ENCODE data around the gene ANKAR. TPM values are rescaled to one million over a fixed set of nuclear protein-coding genes. Genes with fewer than 3 reads are reported as not detected.

Gene ANKAR
- total RNA-seq, 4 donors from 2014 or later = 7.9 to 19.1 (median 11.2) TPM

- H3K9me3 ChIP-seq = no peaks in the 10 kb centered on the region
- no peaks in the 10 kb centered on the region for H3K36me3 ChIP-seq
- no peak for DNase-seq (ENCODE audit: extremely low spot score)
- 61% methylated on average over 10 of the region's 10 CpGs for WGBS
- no peak for TF ChIP-seq EP300 (IDR thresholded peaks at IDR 0.05)
- no peak for TF ChIP-seq CTCF (IDR thresholded peaks at IDR 0.05)
- no peak for TF ChIP-seq POLR2A (IDR thresholded peaks at IDR 0.05; ENCODE audit: low read depth)
- TF ChIP-seq POLR2AphosphoS5 (IDR thresholded peaks at IDR 0.05) = no peak
- no peak overlapping the region for H3K4me3 ChIP-seq
- H3K4me1 ChIP-seq = no peaks in the 10 kb centered on the region
- no peaks in the 10 kb centered on the region for H3K27me3 ChIP-seq
- intact Hi-C loops (cut with DNase I) = loop anchor here (5.0 kb wide), 1 partner anchor 167 kb away; no protein-coding TSS in a partner anchor
- H3K27ac ChIP-seq (replicated peaks in 1 of 4) = no peak overlapping the region
Measured at GRCh38 chr2:189629531-189630453, 44.7 kb upstream of the ANKAR start.

DNA sequence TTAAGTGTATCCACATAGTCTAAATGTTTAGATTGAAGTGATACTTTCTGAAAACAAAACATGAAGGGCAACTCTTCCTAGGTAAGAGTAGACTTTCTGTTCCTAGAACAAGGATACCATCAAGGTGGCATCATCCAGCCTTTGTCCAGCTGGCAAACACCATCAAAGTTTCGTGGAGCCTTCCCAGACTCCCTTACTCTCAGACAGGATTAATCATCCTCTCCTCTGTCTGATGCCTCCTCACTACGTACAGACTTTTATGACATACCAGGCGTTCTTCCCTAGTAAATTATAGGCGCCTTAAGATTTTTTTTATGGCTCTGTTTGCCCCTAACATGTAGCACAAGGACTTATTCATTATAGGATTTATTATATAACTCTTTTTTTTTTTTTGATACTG, 42.6 kb upstream of the ANKAR start:
- TF ChIP-seq POLR2A (IDR thresholded peaks at IDR 0.05; ENCODE audit: low read depth) = no peak
- no peak for TF ChIP-seq CTCF (IDR thresholded peaks at IDR 0.05)
- TF ChIP-seq POLR2AphosphoS5 (IDR thresholded peaks at IDR 0.05) = no peak
- no peak for TF ChIP-seq EP300 (IDR thresholded peaks at IDR 0.05)
- no peak for DNase-seq (ENCODE audit: extremely low spot score)
- Histone ChIP-seq H3K4me3 (no peak overlapping the region), H3K27ac (replicated peaks in 1 of 4) (no peak overlapping the region), H3K4me1 (no peaks in the 10 kb centered on the region), H3K9me3 (no peaks in the 10 kb centered on the region), H3K27me3 (no peaks in the 10 kb centered on the region), H3K36me3 (no peaks in the 10 kb centered on the region)
- intact Hi-C loops (cut with DNase I) = loop anchor here (5.0 kb wide), 1 partner anchor 170 kb away; no protein-coding TSS in a partner anchor
- 50% methylated on average over 4 of the region's 4 CpGs for WGBS

GRCh38 chr2:189633392-189633811, 41.1 kb upstream of the ANKAR start:
- no peak for TF ChIP-seq EP300 (IDR thresholded peaks at IDR 0.05)
- peak in 2 of 3 experiments; percentile 29 to 44 for TF ChIP-seq CTCF (IDR thresholded peaks at IDR 0.05)
- TF ChIP-seq POLR2A (IDR thresholded peaks at IDR 0.05; ENCODE audit: low read depth) = no peak
- no peak for TF ChIP-seq POLR2AphosphoS5 (IDR thresholded peaks at IDR 0.05)
- Histone ChIP-seq H3K27ac (replicated peaks in 1 of 4) (no peak overlapping the region), H3K27me3 (no peaks in the 10 kb centered on the region), H3K36me3 (no peaks in the 10 kb centered on the region), H3K4me3 (no peak overlapping the region), H3K4me1 (no peaks in the 10 kb centered on the region), H3K9me3 (no peaks in the 10 kb centered on the region)
- DNase-seq (ENCODE audit: extremely low spot score) = no peak
- intact Hi-C loops (cut with DNase I) = loop anchor here (5.0 kb wide), 1 partner anchor 171 kb away; no protein-coding TSS in a partner anchor
- 76% methylated on average over 5 of the region's 5 CpGs for WGBS

- no peak for DNase-seq (ENCODE audit: extremely low spot score)
- no peak overlapping the region for H3K27ac ChIP-seq (replicated peaks in 1 of 4)
- intact Hi-C loops (cut with DNase I) = no loop called here
- H3K9me3 ChIP-seq = no peaks in the 10 kb centered on the region
- H3K27me3 ChIP-seq = no peaks in the 10 kb centered on the region
- H3K4me1 ChIP-seq = no peaks in the 10 kb centered on the region
- no peaks in the 10 kb centered on the region for H3K36me3 ChIP-seq
- 88% methylated on average over 2 of the region's 2 CpGs for WGBS
- TF ChIP-seq CTCF (IDR thresholded peaks at IDR 0.05) = no peak
- no peak for TF ChIP-seq EP300 (IDR thresholded peaks at IDR 0.05)
- no peak for TF ChIP-seq POLR2A (IDR thresholded peaks at IDR 0.05; ENCODE audit: low read depth)
- no peak for TF ChIP-seq POLR2AphosphoS5 (IDR thresholded peaks at IDR 0.05)
- H3K4me3 ChIP-seq = no peak overlapping the region
Measured at GRCh38 chr2:189635353-189635752, 39.1 kb upstream of the ANKAR start.

Data from esophagus muscularis mucosa (tissue), 4 donors.